Astrocyte (in vitro differentiated cells and primary cell): ENCODE data around the gene IRF1. TPM values are rescaled to one million over a fixed set of nuclear protein-coding genes. Genes with fewer than 3 reads are reported as not detected.

Experiments
- DNase-seq: peaks from one replicate; pipeline ENCODE4 v3.0.0-alpha.2; 2010; ENCODE audit warnings: low read depth
- FAIRE-seq: peaks from 2 replicates; lab custom pipeline; 2011; peaks lifted over from hg19 to GRCh38; lab: Jason Lieb, UNC
- H2AFZ ChIP-seq: 2 replicates; pipeline ENCODE4 v1.6.0; 2012; ENCODE audit warnings: low read depth, low read length, inconsistent platforms
- H3K27ac ChIP-seq: 2 replicates; pipeline ENCODE4 v1.5.1; 2011; ENCODE audit warnings: low read depth, low read length, inconsistent platforms
- H3K27me3 ChIP-seq: 2 replicates; pipeline ENCODE4 v1.6.0; 2011; ENCODE audit warnings: low read length, inconsistent platforms; ENCODE audit not compliant: insufficient read depth
- H3K36me3 ChIP-seq: 2 replicates; pipeline ENCODE4 v1.5.1; 2011; ENCODE audit warnings: low read length, inconsistent platforms; ENCODE audit not compliant: insufficient read depth
- H3K4me1 ChIP-seq: 2 replicates; pipeline ENCODE4 v1.5.1; 2011; ENCODE audit warnings: low read length, inconsistent platforms; ENCODE audit not compliant: insufficient read depth
- H3K4me2 ChIP-seq: 2 replicates; pipeline ENCODE4 v1.6.0; 2012; ENCODE audit warnings: low read length, inconsistent platforms
- H3K4me3 ChIP-seq: 2 replicates; pipeline ENCODE4 v1.5.1; 2011; ENCODE audit warnings: low read depth, mild to moderate bottlenecking, low read length, inconsistent platforms; ENCODE audit not compliant: insufficient read depth
- H3K79me2 ChIP-seq: 2 replicates; pipeline ENCODE4 v1.6.0; 2012; ENCODE audit warnings: mild to moderate bottlenecking, low read length, inconsistent platforms; ENCODE audit not compliant: insufficient read depth
- H3K9ac ChIP-seq: 2 replicates; pipeline ENCODE4 v1.6.0; 2012; ENCODE audit warnings: mild to moderate bottlenecking, low read length, inconsistent platforms
- H3K9me3 ChIP-seq: 2 replicates; pipeline ENCODE4 v1.5.1; 2012; ENCODE audit warnings: low read depth, mild to moderate bottlenecking, low read length, inconsistent platforms; ENCODE audit not compliant: insufficient read depth
- H4K20me1 ChIP-seq: 2 replicates; pipeline ENCODE4 v1.6.0; 2012; ENCODE audit warnings: low read length, inconsistent platforms; ENCODE audit not compliant: insufficient read depth
- H3K27ac Mint-ChIP-seq: one replicate; pipeline ENCODE4 v1.8.0; 2021; ENCODE audit warnings: mild to moderate bottlenecking, mixed read lengths; ENCODE audit not compliant: unreplicated experiment
- H3K27me3 Mint-ChIP-seq: one replicate; pipeline ENCODE4 v1.8.0; 2021; ENCODE audit warnings: low read depth, mixed read lengths; ENCODE audit not compliant: unreplicated experiment
- H3K36me3 Mint-ChIP-seq: one replicate; pipeline ENCODE4 v1.8.0; 2021; ENCODE audit warnings: low read depth, mixed read lengths; ENCODE audit not compliant: unreplicated experiment
- H3K4me1 Mint-ChIP-seq: one replicate; pipeline ENCODE4 v1.8.0; 2021; ENCODE audit warnings: low read depth, mixed read lengths; ENCODE audit not compliant: unreplicated experiment
- H3K4me3 Mint-ChIP-seq: one replicate; pipeline ENCODE4 v1.8.0; 2021; ENCODE audit warnings: mild to moderate bottlenecking, moderate library complexity, mixed read lengths; ENCODE audit not compliant: unreplicated experiment
- H3K9me3 Mint-ChIP-seq: one replicate; pipeline ENCODE4 v1.8.0; 2021; ENCODE audit warnings: mild to moderate bottlenecking, mixed read lengths; ENCODE audit not compliant: unreplicated experiment
- EZH2 ChIP-seq: IDR thresholded peaks from 2 replicates; pipeline ENCODE4 v1.6.1; 2012; ENCODE audit warnings: mild to moderate bottlenecking, low read length, inconsistent platforms; ENCODE audit not compliant: insufficient read depth
- total RNA-seq: library from RNA; stranded (reverse); gene quantifications from 2 replicates; pipeline ENCODE4 v1.2.1, GENCODE V29; 2021
- TF ChIP-seq, protein P1 (sequence below): IDR thresholded peaks from 2 replicates; pipeline ENCODE4 v1.5.1; 2011; ENCODE audit warnings: low read depth, mild to moderate bottlenecking, inconsistent platforms, low read length, moderate library complexity; ENCODE audit not compliant: insufficient read depth

The IRF1 gene
- total RNA-seq, 1 donor from 2014 or later, result 39.7 TPM

GRCh38 chr5:132445640-132445923 is 45.0 kb downstream of the IRF1 start:
- H4K20me1 ChIP-seq, result no peaks in the 10 kb centered on the region
- TF ChIP-seq, protein P1, sequence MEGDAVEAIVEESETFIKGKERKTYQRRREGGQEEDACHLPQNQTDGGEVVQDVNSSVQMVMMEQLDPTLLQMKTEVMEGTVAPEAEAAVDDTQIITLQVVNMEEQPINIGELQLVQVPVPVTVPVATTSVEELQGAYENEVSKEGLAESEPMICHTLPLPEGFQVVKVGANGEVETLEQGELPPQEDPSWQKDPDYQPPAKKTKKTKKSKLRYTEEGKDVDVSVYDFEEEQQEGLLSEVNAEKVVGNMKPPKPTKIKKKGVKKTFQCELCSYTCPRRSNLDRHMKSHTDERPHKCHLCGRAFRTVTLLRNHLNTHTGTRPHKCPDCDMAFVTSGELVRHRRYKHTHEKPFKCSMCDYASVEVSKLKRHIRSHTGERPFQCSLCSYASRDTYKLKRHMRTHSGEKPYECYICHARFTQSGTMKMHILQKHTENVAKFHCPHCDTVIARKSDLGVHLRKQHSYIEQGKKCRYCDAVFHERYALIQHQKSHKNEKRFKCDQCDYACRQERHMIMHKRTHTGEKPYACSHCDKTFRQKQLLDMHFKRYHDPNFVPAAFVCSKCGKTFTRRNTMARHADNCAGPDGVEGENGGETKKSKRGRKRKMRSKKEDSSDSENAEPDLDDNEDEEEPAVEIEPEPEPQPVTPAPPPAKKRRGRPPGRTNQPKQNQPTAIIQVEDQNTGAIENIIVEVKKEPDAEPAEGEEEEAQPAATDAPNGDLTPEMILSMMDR, result no peak
- TF ChIP-seq EZH2, result no peak
- H3K4me2 ChIP-seq, result no peak overlapping the region
- no peaks in the 10 kb centered on the region for H3K36me3 ChIP-seq
- H3K27me3 Mint-ChIP-seq, result no peaks in the 10 kb centered on the region
- H3K36me3 Mint-ChIP-seq, result peaks cover 42% of the 10 kb centered on the region
- no peak overlapping the region for H3K4me3 Mint-ChIP-seq
- no peak overlapping the region for H3K4me3 ChIP-seq
- no peak overlapping the region for H3K27ac Mint-ChIP-seq
- H3K9me3 ChIP-seq, result no peaks in the 10 kb centered on the region
- H3K4me1 Mint-ChIP-seq, result peaks cover 6% of the 10 kb centered on the region
- no peaks in the 10 kb centered on the region for H3K4me1 ChIP-seq
- H3K27me3 ChIP-seq, result no peaks in the 10 kb centered on the region
- no peak overlapping the region for H2AFZ ChIP-seq
- no peak for DNase-seq
- H3K9ac ChIP-seq, result no peak overlapping the region
- H3K9me3 Mint-ChIP-seq, result peaks cover 14% of the 10 kb centered on the region
- H3K79me2 ChIP-seq, result no peaks in the 10 kb centered on the region
- no peak for FAIRE-seq
- H3K27ac ChIP-seq, result no peak overlapping the region

DNA sequence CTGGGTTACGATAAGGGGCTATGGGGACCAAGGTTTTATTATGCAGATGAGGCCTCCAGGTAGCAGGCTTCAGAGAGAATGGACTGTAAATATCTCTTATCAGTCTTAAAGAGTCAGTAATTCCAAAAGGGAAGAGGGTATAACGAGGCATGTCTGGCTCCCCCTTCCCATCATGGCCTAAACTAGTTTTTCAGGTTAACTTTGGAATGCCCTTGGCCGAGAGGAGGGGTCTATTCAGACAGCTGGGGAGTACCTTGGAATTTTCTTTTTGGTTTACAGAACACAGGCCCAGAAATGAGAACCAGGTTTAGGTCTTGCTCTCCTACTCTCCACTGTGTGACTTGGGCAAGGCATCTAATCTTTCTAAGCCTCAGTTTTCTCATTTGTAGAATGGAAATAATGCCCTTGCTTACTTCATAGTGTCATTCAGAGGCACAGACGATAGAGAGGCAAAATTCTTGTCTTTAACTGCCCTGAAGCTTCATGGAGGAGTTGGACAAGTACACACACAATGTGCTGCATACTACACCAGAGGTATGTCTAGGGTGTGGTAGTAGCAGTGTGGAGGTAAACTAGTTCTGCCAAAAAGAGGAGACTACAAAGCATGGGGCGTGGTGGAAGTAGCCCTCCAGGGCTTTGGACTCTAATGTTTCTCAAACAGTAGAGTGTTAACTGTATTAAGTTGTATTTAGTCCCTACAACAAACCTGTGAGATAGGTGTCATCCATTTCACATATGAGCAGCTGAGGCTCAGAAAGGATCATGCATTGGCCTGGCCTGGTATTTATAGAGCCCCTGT is 45.5 kb downstream of the IRF1 start:
- Histone ChIP-seq H3K4me2 (no peak overlapping the region), H3K4me1 (peaks cover under 1% of the 10 kb centered on the region), H3K36me3 (no peaks in the 10 kb centered on the region), H3K4me3 (no peak overlapping the region), H3K9ac (no peak overlapping the region), H3K79me2 (no peaks in the 10 kb centered on the region), H3K9me3 (no peaks in the 10 kb centered on the region), H2AFZ (no peak overlapping the region), H3K27ac (no peak overlapping the region), H4K20me1 (no peaks in the 10 kb centered on the region), H3K27me3 (no peaks in the 10 kb centered on the region)
- no peak for TF ChIP-seq EZH2
- TF ChIP-seq, protein P1, result no peak
- Mint-ChIP-seq H3K36me3 (peaks cover 40% of the 10 kb centered on the region), H3K9me3 (peaks cover 14% of the 10 kb centered on the region), H3K4me3 (no peak overlapping the region), H3K27me3 (no peaks in the 10 kb centered on the region), H3K27ac (no peak overlapping the region), H3K4me1 (peaks cover 11% of the 10 kb centered on the region)
- DNase-seq, result no peak
- no peak for FAIRE-seq

DNA sequence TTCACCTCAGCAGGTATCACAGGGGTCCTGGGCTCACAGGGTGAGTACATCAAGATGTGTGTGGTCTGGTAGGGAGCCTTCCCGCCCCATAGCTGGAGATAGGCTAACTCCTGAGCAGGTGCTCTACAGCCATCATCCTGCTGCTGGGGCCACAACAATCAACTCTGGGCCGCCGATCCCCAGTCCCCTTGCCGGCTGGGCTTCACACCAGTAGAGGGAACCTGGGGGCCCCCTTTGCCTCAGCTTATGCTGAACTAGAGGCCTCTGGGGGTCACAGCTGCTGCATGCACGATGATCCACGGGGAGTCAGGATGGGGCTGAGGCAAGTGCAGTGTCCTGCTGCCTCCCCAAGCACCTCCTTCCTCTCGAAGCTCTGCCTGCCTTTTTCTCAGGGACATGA is 46.5 kb downstream of the IRF1 start:
- H3K27ac Mint-ChIP-seq, result no peak overlapping the region
- H3K27me3 Mint-ChIP-seq, result no peaks in the 10 kb centered on the region
- H3K4me3 Mint-ChIP-seq, result no peak overlapping the region
- no peak overlapping the region for H3K27ac ChIP-seq
- peaks cover 10% of the 10 kb centered on the region for H3K4me1 ChIP-seq
- H3K4me3 ChIP-seq, result no peak overlapping the region
- DNase-seq, result no peak
- H4K20me1 ChIP-seq, result no peaks in the 10 kb centered on the region
- TF ChIP-seq, protein P1, result no peak
- TF ChIP-seq EZH2, result no peak
- no peaks in the 10 kb centered on the region for H3K27me3 ChIP-seq
- H2AFZ ChIP-seq, result no peak overlapping the region
- peaks cover 20% of the 10 kb centered on the region for H3K4me1 Mint-ChIP-seq
- peaks cover 31% of the 10 kb centered on the region for H3K36me3 Mint-ChIP-seq
- no peak overlapping the region for H3K9ac ChIP-seq
- no peaks in the 10 kb centered on the region for H3K36me3 ChIP-seq
- H3K79me2 ChIP-seq, result no peaks in the 10 kb centered on the region
- peaks cover 14% of the 10 kb centered on the region for H3K9me3 Mint-ChIP-seq
- H3K9me3 ChIP-seq, result no peaks in the 10 kb centered on the region
- H3K4me2 ChIP-seq, result no peak overlapping the region
- no peak for FAIRE-seq
